ENCODE measurements around the gene RELN. TPM values are rescaled to one million over a fixed set of nuclear protein-coding genes. Genes with fewer than 3 reads are reported as not detected.

Gene RELN
- total and polyA plus RNA-seq, 9 of the 15 experiments (the other 6 are each of a cell fraction or from before 2014, with no cell fraction given) = 12.9 to 43.2 (median 18.1) TPM

DNA sequence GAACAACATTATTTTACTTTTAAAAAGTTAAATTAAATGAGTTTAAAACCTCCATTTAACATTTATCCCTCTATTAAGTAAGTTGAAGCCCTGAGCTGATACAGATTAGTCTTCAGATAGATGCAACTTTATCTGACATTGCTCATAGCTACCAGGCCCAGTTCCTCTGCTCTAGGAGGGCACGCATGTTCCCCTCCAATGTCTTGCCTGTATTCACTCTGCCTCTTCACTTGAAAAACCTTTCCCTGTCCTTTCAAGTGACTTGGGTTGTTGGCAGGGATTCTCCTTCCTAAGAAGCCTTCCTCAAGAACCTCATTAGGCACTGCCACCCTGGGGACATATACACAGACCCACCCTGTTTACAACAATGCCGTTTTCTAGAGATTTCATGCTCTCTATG is 270.4 kb downstream of the RELN start (continued):
- TF ChIP-seq, protein P1, sequence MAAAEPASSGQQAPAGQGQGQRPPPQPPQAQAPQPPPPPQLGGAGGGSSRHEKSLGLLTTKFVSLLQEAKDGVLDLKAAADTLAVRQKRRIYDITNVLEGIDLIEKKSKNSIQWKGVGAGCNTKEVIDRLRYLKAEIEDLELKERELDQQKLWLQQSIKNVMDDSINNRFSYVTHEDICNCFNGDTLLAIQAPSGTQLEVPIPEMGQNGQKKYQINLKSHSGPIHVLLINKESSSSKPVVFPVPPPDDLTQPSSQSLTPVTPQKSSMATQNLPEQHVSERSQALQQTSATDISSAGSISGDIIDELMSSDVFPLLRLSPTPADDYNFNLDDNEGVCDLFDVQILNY (CRISPR knock-in tag; IDR thresholded peaks at IDR 0.05) = no peak
- TF ChIP-seq, protein P2, sequence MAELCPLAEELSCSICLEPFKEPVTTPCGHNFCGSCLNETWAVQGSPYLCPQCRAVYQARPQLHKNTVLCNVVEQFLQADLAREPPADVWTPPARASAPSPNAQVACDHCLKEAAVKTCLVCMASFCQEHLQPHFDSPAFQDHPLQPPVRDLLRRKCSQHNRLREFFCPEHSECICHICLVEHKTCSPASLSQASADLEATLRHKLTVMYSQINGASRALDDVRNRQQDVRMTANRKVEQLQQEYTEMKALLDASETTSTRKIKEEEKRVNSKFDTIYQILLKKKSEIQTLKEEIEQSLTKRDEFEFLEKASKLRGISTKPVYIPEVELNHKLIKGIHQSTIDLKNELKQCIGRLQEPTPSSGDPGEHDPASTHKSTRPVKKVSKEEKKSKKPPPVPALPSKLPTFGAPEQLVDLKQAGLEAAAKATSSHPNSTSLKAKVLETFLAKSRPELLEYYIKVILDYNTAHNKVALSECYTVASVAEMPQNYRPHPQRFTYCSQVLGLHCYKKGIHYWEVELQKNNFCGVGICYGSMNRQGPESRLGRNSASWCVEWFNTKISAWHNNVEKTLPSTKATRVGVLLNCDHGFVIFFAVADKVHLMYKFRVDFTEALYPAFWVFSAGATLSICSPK (IDR thresholded peaks at IDR 0.05; ENCODE audit: borderline replicate concordance) = no peak
- no peak for TF ChIP-seq BDP1 (IDR thresholded peaks at IDR 0.05; ENCODE audit: insufficient read depth, insufficient read length)
- TF ChIP-seq TBP (optimal IDR thresholded peaks at IDR 0.05; ENCODE audit: low read depth, low read length) = no peak
- TF ChIP-seq CC2D1A (IDR thresholded peaks at IDR 0.05) = no peak
- TF ChIP-seq RAD21 (CRISPR knock-in tag; conservative IDR thresholded peaks at IDR 0.05 in 1 of 2, IDR thresholded peaks at IDR 0.05 in 1 of 2) = no peak
- TF ChIP-seq, protein P3, sequence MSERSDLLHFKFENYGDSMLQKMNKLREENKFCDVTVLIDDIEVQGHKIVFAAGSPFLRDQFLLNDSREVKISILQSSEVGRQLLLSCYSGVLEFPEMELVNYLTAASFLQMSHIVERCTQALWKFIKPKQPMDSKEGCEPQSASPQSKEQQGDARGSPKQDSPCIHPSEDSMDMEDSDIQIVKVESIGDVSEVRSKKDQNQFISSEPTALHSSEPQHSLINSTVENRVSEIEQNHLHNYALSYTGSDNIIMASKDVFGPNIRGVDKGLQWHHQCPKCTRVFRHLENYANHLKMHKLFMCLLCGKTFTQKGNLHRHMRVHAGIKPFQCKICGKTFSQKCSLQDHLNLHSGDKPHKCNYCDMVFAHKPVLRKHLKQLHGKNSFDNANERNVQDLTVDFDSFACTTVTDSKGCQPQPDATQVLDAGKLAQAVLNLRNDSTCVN (CRISPR knock-in tag; IDR thresholded peaks at IDR 0.05) = no peak
